HepG2 (cell line): ENCODE results near the gene TRIM66. TPM values are rescaled to one million over a fixed set of nuclear protein-coding genes. Genes with fewer than 3 reads are reported as not detected.

Experiments
- ADNP ChIP-seq: sonication (generic); formaldehyde crosslinking; IDR thresholded peaks from 2 replicates; pipeline ENCODE4 v1.4.0; 2020; ENCODE audit warnings: missing genetic modification reagents
- BCL3 ChIP-seq: sonication (generic); formaldehyde crosslinking; IDR thresholded peaks from 2 replicates; pipeline ENCODE4 v1.5.1; 2020; ENCODE audit warnings: mild to moderate bottlenecking, missing genetic modification reagents, moderate library complexity
- FOXA1 ChIP-seq, 2 experiments: fragments of 450-650 bp in 1 of 2; sonication (generic) in 1 of 2; formaldehyde crosslinking in 1 of 2; IDR thresholded peaks; 2 replicates each; pipeline versions ENCODE4 v1.4.0 to v1.6.1; 2016 to 2020; ENCODE audit warnings: missing genetic modification reagents in 1 of 2
- GFI1 ChIP-seq: sonication (generic); formaldehyde crosslinking; IDR thresholded peaks from 2 replicates; pipeline ENCODE4 v1.5.0; 2020; ENCODE audit warnings: missing genetic modification reagents, mild to moderate bottlenecking, borderline replicate concordance
- KLF9 ChIP-seq: IDR thresholded peaks from 2 replicates; pipeline ENCODE4 v1.6.1; 2016; ENCODE audit warnings: low read depth
- KMT2B ChIP-seq: IDR thresholded peaks from 2 replicates; pipeline ENCODE4 v1.6.1; 2016; ENCODE audit warnings: missing genetic modification reagents, missing compliant biosample characterization
- MAF1 ChIP-seq: sonication (generic); formaldehyde crosslinking; IDR thresholded peaks from 2 replicates; pipeline ENCODE4 v1.5.0; 2020; ENCODE audit warnings: missing genetic modification reagents, borderline replicate concordance
- MAZ ChIP-seq, 2 experiments: sonication (generic) in 1 of 2; formaldehyde crosslinking in 1 of 2; IDR thresholded peaks; 2 replicates each; pipeline versions ENCODE4 v1.5.0 to v1.6.1; 2012 to 2020; ENCODE audit warnings: low read depth in 2 of 2, mild to moderate bottlenecking in 2 of 2, borderline replicate concordance in 1 of 2, improper control_type of control experiment in 1 of 2, low read length in 1 of 2, missing genetic modification reagents in 1 of 2, moderate library complexity in 1 of 2
- NFKBIZ ChIP-seq: IDR thresholded peaks from 2 replicates; pipeline ENCODE4 v1.6.1; 2018; ENCODE audit warnings: missing genetic modification reagents, missing compliant biosample characterization
- RARG ChIP-seq: sonication (generic); formaldehyde crosslinking; IDR thresholded peaks from 2 replicates; pipeline ENCODE4 v1.4.0; 2020; ENCODE audit warnings: low read depth, mild to moderate bottlenecking, missing genetic modification reagents
- RXRA ChIP-seq: sonication (generic); formaldehyde crosslinking; IDR thresholded peaks from 2 replicates; pipeline ENCODE4 v1.5.1; 2020; ENCODE audit warnings: missing genetic modification reagents
- TEF ChIP-seq: sonication (generic); formaldehyde crosslinking; IDR thresholded peaks from 2 replicates; pipeline ENCODE4 v1.5.0; 2020; ENCODE audit warnings: missing genetic modification reagents
- ZNF281 ChIP-seq: sonication (generic); formaldehyde crosslinking; IDR thresholded peaks from 2 replicates; pipeline ENCODE4 v1.4.0; 2020; ENCODE audit warnings: missing genetic modification reagents, borderline replicate concordance
- ZNF367 ChIP-seq: sonication (generic); formaldehyde crosslinking; IDR thresholded peaks from 2 replicates; pipeline ENCODE4 v1.4.0; 2020; ENCODE audit warnings: missing genetic modification reagents, borderline replicate concordance
- ZNF484 ChIP-seq: sonication (generic); formaldehyde crosslinking; IDR thresholded peaks from 2 replicates; pipeline ENCODE4 v1.5.1; 2020; ENCODE audit warnings: mild to moderate bottlenecking, low read depth, missing genetic modification reagents, borderline replicate concordance
- ZNF572 ChIP-seq: sonication (generic); formaldehyde crosslinking; IDR thresholded peaks from 2 replicates; pipeline ENCODE4 v1.5.1; 2020; ENCODE audit warnings: mild to moderate bottlenecking, missing genetic modification reagents
- ZNF773 ChIP-seq: sonication (generic); formaldehyde crosslinking; IDR thresholded peaks from 2 replicates; pipeline ENCODE4 v1.4.0; 2020; ENCODE audit warnings: missing genetic modification reagents, borderline replicate concordance
- ZSCAN30 ChIP-seq: sonication (generic); formaldehyde crosslinking; IDR thresholded peaks from 2 replicates; pipeline ENCODE4 v1.5.0; 2020; ENCODE audit warnings: mild to moderate bottlenecking, missing genetic modification reagents
- polyA plus RNA-seq, 8 experiments: library from polyadenylated mRNA; depleted of rRNA in 3 of 8; stranded (reverse) in 7 of 8; unstranded in 1 of 8; fragments of >200 nt; fragmentation: Illumina TruSeq in 4 of 8; extraction: Trizol in 4 of 8; gene quantifications; 2 replicates each; pipeline versions ENCODE4 v1.2.1 to v1.2.3, GENCODE V29; 2011 to 2016; ENCODE audit warnings: low read depth in 4 of 8, missing spikeins in 1 of 8, mixed read lengths in 1 of 8; ENCODE audit not compliant: insufficient read depth in 1 of 8
- total RNA-seq, 5 experiments: library from RNA; depleted of rRNA; stranded (reverse); fragments of >200 nt; fragmentation: Illumina TruSeq; extraction: Trizol; gene quantifications; 2 replicates each; pipeline ENCODE4 v1.2.3, GENCODE V29; 2016; ENCODE audit warnings: low read depth in 1 of 5
- TF ChIP-seq, protein P1 (sequence below): sonication (generic); formaldehyde crosslinking; IDR thresholded peaks from 2 replicates; pipeline ENCODE4 v1.4.0; 2020; ENCODE audit warnings: missing genetic modification reagents; ENCODE audit errors: not compliant biosample characterization
- TF ChIP-seq, protein P2 (sequence below): sonication (generic); formaldehyde crosslinking; IDR thresholded peaks from 2 replicates; pipeline ENCODE4 v1.8.1; 2023; ENCODE audit warnings: mild to moderate bottlenecking, inconsistent platforms, moderate library complexity, missing genetic modification reagents, borderline replicate concordance

Gene TRIM66
- total and polyA plus RNA-seq, 2 of the 13 experiments (the other 11 are each of a cell fraction or from before 2014, with no cell fraction given): 4.9 to 6.1 TPM

GRCh38 chr11:8688414-8689362, 6.2 kb upstream of the TRIM66 start (continued):
- TF ChIP-seq ZNF281 (CRISPR knock-in tag) (no peak), ZNF773 (CRISPR knock-in tag) (peak; percentile 58; the same call in 1 of the 2 replicates), KLF9 (CRISPR knock-in tag) (no peak), RXRA (peak; percentile 77; the same call in 1 of the 2 replicates), MAZ (IDR thresholded peaks at IDR 0.05; ENCODE audit: borderline replicate concordance, low read depth, low read length) (no peak), MAZ (CRISPR knock-in tag; IDR thresholded peaks at IDR 0.05; ENCODE audit: low read depth) (peak; percentile 81; the same call in 1 of the 2 replicates), ZNF572 (CRISPR knock-in tag) (no peak), TEF (CRISPR knock-in tag) (no peak), KMT2B (CRISPR knock-in tag) (peak; percentile 80; the same call in 1 of the 2 replicates), NFKBIZ (CRISPR knock-in tag) (peak; percentile 93), BCL3 (no peak), ZSCAN30 (CRISPR knock-in tag) (0 out of 2 replicates have a peak, but pooled peaks have one; percentile 29), RARG (no peak), ZNF367 (CRISPR knock-in tag) (peak; percentile 75; the same call in 1 of the 2 replicates), ZNF484 (no peak), GFI1 (CRISPR knock-in tag) (no peak), FOXA1 (IDR thresholded peaks at IDR 0.05) (no peak), FOXA1 (CRISPR knock-in tag; IDR thresholded peaks at IDR 0.05) (peak; percentile 58; the same call in 1 of the 2 replicates), ADNP (CRISPR knock-in tag) (no peak), MAF1 (peak; percentile 89; the same call in 1 of the 2 replicates)
- TF ChIP-seq, protein P1, sequence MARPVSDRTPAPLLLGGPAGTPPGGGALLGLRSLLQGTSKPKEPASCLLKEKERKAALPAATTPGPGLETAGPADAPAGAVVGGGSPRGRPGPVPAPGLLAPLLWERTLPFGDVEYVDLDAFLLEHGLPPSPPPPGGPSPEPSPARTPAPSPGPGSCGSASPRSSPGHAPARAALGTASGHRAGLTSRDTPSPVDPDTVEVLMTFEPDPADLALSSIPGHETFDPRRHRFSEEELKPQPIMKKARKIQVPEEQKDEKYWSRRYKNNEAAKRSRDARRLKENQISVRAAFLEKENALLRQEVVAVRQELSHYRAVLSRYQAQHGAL (CRISPR knock-in tag): peak; percentile 85
- TF ChIP-seq, protein P2, sequence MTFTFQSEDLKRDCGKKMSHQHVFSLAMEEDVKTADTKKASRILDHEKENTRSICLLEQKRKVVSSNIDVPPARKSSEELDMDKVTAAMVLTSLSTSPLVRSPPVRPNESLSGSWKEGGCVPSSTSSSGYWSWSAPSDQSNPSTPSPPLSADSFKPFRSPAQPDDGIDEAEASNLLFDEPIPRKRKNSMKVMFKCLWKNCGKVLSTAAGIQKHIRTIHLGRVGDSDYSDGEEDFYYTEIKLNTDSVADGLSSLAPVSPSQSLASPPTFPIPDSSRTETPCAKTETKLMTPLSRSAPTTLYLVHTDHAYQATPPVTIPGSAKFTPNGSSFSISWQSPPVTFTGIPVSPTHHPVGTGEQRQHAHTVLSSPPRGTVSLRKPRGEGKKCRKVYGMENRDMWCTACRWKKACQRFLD (CRISPR knock-in tag): peak; percentile 89
